SH-SY5Y (cell line): ENCODE measurements around the gene RBM11.

Experiments used
- GATA2 ChIP-seq: IDR thresholded peaks from 2 replicates; pipeline ENCODE4 v1.6.1; 2011; ENCODE audit warnings: mild to moderate bottlenecking, low read depth, low read length
- GATA3 ChIP-seq: IDR thresholded peaks from 2 replicates; pipeline ENCODE4 v1.6.1; 2011; ENCODE audit warnings: low read depth, mild to moderate bottlenecking, low read length, moderate library complexity

Gene RBM11

GRCh38 chr21:14215971-14216641 lies at the start of gene RBM11:
RBM11 (plus strand) TSS chr21:14216157; CDS start chr21:14216187, 30 bp downstream.
- TF ChIP-seq GATA3 (no peak), GATA2 (no peak)

- TF ChIP-seq GATA2 = no peak
- TF ChIP-seq GATA3 = no peak
Measured at GRCh38 chr21:14206222-14206621, 9.7 kb upstream of the RBM11 start.

GRCh38 chr21:14210738-14211137 lies 5.2 kb upstream of the RBM11 start, which contains the start of gene LIPI:
LIPI (minus strand) TSS chr21:14210955; CDS start chr21:14210845, 110 bp downstream.
- TF ChIP-seq GATA3 (no peak), GATA2 (no peak)

GRCh38 chr21:14213164-14213563 lies 2.8 kb upstream of the RBM11 start:
- TF ChIP-seq GATA3 (no peak), GATA2 (no peak)

- no peak for TF ChIP-seq GATA3
- no peak for TF ChIP-seq GATA2
Measured at GRCh38 chr21:14223365-14223764, 7.4 kb downstream of the RBM11 start.

- TF ChIP-seq GATA2 (no peak), GATA3 (no peak)
Measured at GRCh38 chr21:14229399-14229798, 13.4 kb downstream of the RBM11 start.

- no peak for TF ChIP-seq GATA3
- no peak for TF ChIP-seq GATA2
Measured at GRCh38 chr21:14235101-14235500, 19.1 kb downstream of the RBM11 start.

GRCh38 chr21:14236180-14236579 lies 20.2 kb downstream of the RBM11 start:
- no peak for TF ChIP-seq GATA3
- TF ChIP-seq GATA2 = no peak

- TF ChIP-seq GATA3 (no peak), GATA2 (no peak)
Measured at GRCh38 chr21:14239281-14239680, 23.3 kb downstream of the RBM11 start.

- TF ChIP-seq GATA2 = no peak
- TF ChIP-seq GATA3 = no peak
Measured at GRCh38 chr21:14241297-14241696, 25.3 kb downstream of the RBM11 start.

- no peak for TF ChIP-seq GATA2
- no peak for TF ChIP-seq GATA3
Measured at GRCh38 chr21:14243461-14243860, 27.5 kb downstream of the RBM11 start.

GRCh38 chr21:14243874-14244273 lies 27.9 kb downstream of the RBM11 start:
- no peak for TF ChIP-seq GATA3
- no peak for TF ChIP-seq GATA2

GRCh38 chr21:14244911-14245310 lies 29.0 kb downstream of the RBM11 start:
- TF ChIP-seq GATA2 = no peak
- TF ChIP-seq GATA3 = no peak

GRCh38 chr21:14245711-14246110 lies 29.8 kb downstream of the RBM11 start:
- no peak for TF ChIP-seq GATA3
- TF ChIP-seq GATA2 = no peak

GRCh38 chr21:14251336-14251735 lies 35.4 kb downstream of the RBM11 start:
- TF ChIP-seq GATA2 = no peak
- TF ChIP-seq GATA3 = no peak
